GM19324 (cell line): ENCODE results near the gene MAGEB3.
"Not testable (repeated sequence)": the region's sequence is repeated elsewhere in the genome, so short reads cannot be mapped to it uniquely, and the experiment has no call there.

Source experiments
- ATAC-seq: cut with Tn5 transposase; IDR thresholded peaks from one replicate; pipeline ENCODE4 v1.9.1; 2021; ENCODE audit warnings: mild to moderate bottlenecking, moderate library complexity; ENCODE audit not compliant: unreplicated experiment, low FRiP score

The MAGEB3 gene

GRCh38 chrX:30230395-30230794 lies at the start of gene MAGEB3:
Gene MAGEB3 (plus strand): TSS chrX:30230657. CDS start chrX:30235925, 5,268 bp downstream.
- ATAC-seq: no peak

GRCh38 chrX:30181353-30181752 lies 49.1 kb upstream of the MAGEB3 start:
- peak; percentile 72 for ATAC-seq

- ATAC-seq: no peak
Observed at GRCh38 chrX:30183554-30183953, 46.9 kb upstream of the MAGEB3 start.

- no peak for ATAC-seq
Observed at GRCh38 chrX:30190426-30190825, 40.0 kb upstream of the MAGEB3 start.

- ATAC-seq: not testable (repeated sequence)
Observed at GRCh38 chrX:30193910-30194309, 36.5 kb upstream of the MAGEB3 start.

- no peak for ATAC-seq
Observed at GRCh38 chrX:30196322-30196721, 34.1 kb upstream of the MAGEB3 start.

GRCh38 chrX:30212172-30212571 lies 18.3 kb upstream of the MAGEB3 start:
- no peak for ATAC-seq

GRCh38 chrX:30215357-30215843 lies 15.1 kb upstream of the MAGEB3 start, which contains the start of gene MAGEB2:
Gene MAGEB2 (plus strand): TSS chrX:30215563. CDS start chrX:30218581, 3,018 bp downstream.
- no peak for ATAC-seq

- ATAC-seq: no peak
Observed at GRCh38 chrX:30217465-30217864, 13.0 kb upstream of the MAGEB3 start.

GRCh38 chrX:30219372-30219771 lies 11.1 kb upstream of the MAGEB3 start:
- no peak for ATAC-seq

- ATAC-seq: no peak
Observed at GRCh38 chrX:30220661-30221060, 9.8 kb upstream of the MAGEB3 start.

- no peak for ATAC-seq
Observed at GRCh38 chrX:30224536-30224935, 5.9 kb upstream of the MAGEB3 start.

- no peak for ATAC-seq
Observed at GRCh38 chrX:30228526-30228925, 1.9 kb upstream of the MAGEB3 start.

- ATAC-seq: no peak
Observed at GRCh38 chrX:30241724-30242415, 11.4 kb downstream of the MAGEB3 start, which contains the start of gene MAGEB4. Gene MAGEB4 (plus strand): TSS chrX:30242000. CDS start chrX:30242136, 136 bp downstream.

GRCh38 chrX:30246769-30247489 lies 16.5 kb downstream of the MAGEB3 start, which contains the start of gene MAGEB1:
Gene MAGEB1 (plus strand): TSS chrX:30247146. CDS start chrX:30250494, 3,348 bp downstream.
- ATAC-seq: no peak

GRCh38 chrX:30248854-30249253 lies 18.4 kb downstream of the MAGEB3 start:
- ATAC-seq: peak; percentile 44

- peak; percentile 44 for ATAC-seq
Observed at GRCh38 chrX:30253257-30253656, 22.8 kb downstream of the MAGEB3 start.

- ATAC-seq: no peak
Observed at GRCh38 chrX:30259927-30260326, 29.5 kb downstream of the MAGEB3 start.

- no peak for ATAC-seq
Observed at GRCh38 chrX:30261012-30261411, 30.6 kb downstream of the MAGEB3 start.

GRCh38 chrX:30262763-30263162 lies 32.3 kb downstream of the MAGEB3 start:
- ATAC-seq: no peak

- ATAC-seq: no peak
Observed at GRCh38 chrX:30270639-30271038, 40.2 kb downstream of the MAGEB3 start.
